ENCODE measurements around the gene RPUSD2.

RPUSD2 gene

GRCh38 chr15:40543631-40544294 lies 25.3 kb upstream of the RPUSD2 start:
- no peaks in the 10 kb centered on the region for H3K27me3 ChIP-seq (ENCODE audit: control insufficient read depth, insufficient read depth, low read length, poor library complexity, severe bottlenecking)
- no peak overlapping the region for H3K4me3 ChIP-seq (ENCODE audit: insufficient read depth, low read depth, low read length)
- H3K9me3 ChIP-seq (ENCODE audit: control insufficient read depth, low read length) = no peaks in the 10 kb centered on the region
- WGBS, 2 experiments = 90 to 94% methylated on average over 5 of the region's 5 CpGs
- H3K36me3 ChIP-seq (ENCODE audit: control insufficient read depth, insufficient read depth, low read length) = no peaks in the 10 kb centered on the region
- no peak overlapping the region for H3K27ac ChIP-seq (ENCODE audit: insufficient read depth, low read depth, low read length, poor library complexity, severe bottlenecking)
- H3K4me1 ChIP-seq (ENCODE audit: control insufficient read depth, insufficient read depth, low read length) = peaks cover 8% of the 10 kb centered on the region

GRCh38 chr15:40545457-40545856 lies 23.6 kb upstream of the RPUSD2 start:
- H3K27me3 ChIP-seq (ENCODE audit: control insufficient read depth, insufficient read depth, low read length, poor library complexity, severe bottlenecking) = no peaks in the 10 kb centered on the region
- no peaks in the 10 kb centered on the region for H3K36me3 ChIP-seq (ENCODE audit: control insufficient read depth, insufficient read depth, low read length)
- no peak overlapping the region for H3K4me3 ChIP-seq (ENCODE audit: insufficient read depth, low read depth, low read length)
- WGBS, 2 experiments = 50 to 75% methylated on average over 1 of the region's 1 CpG
- H3K4me1 ChIP-seq (ENCODE audit: control insufficient read depth, insufficient read depth, low read length) = no peaks in the 10 kb centered on the region
- no peaks in the 10 kb centered on the region for H3K9me3 ChIP-seq (ENCODE audit: control insufficient read depth, low read length)
- H3K27ac ChIP-seq (ENCODE audit: insufficient read depth, low read depth, low read length, poor library complexity, severe bottlenecking) = no peak overlapping the region

- WGBS, 2 experiments = 69 to 75% methylated on average over 2 of the region's 2 CpGs
Measured at GRCh38 chr15:40548610-40549009, 20.5 kb upstream of the RPUSD2 start.

GRCh38 chr15:40549894-40550293 lies 19.2 kb upstream of the RPUSD2 start:
- H3K4me1 ChIP-seq (ENCODE audit: control insufficient read depth, insufficient read depth, low read length) = peaks cover 11% of the 10 kb centered on the region
- 81 to 85% methylated on average over 9 of the region's 9 CpGs for WGBS, 2 experiments
- no peak overlapping the region for H3K4me3 ChIP-seq (ENCODE audit: insufficient read depth, low read depth, low read length)
- H3K9me3 ChIP-seq (ENCODE audit: control insufficient read depth, low read length) = no peaks in the 10 kb centered on the region
- H3K36me3 ChIP-seq (ENCODE audit: control insufficient read depth, insufficient read depth, low read length) = peaks cover 2% of the 10 kb centered on the region
- H3K27me3 ChIP-seq (ENCODE audit: control insufficient read depth, insufficient read depth, low read length, poor library complexity, severe bottlenecking) = no peaks in the 10 kb centered on the region
- no peak overlapping the region for H3K27ac ChIP-seq (ENCODE audit: insufficient read depth, low read depth, low read length, poor library complexity, severe bottlenecking)

More at GRCh38 chr15:40548610-40549009, 20.5 kb upstream of the RPUSD2 start:
- Histone ChIP-seq H3K9me3 (ENCODE audit: control insufficient read depth, low read length) (no peaks in the 10 kb centered on the region), H3K4me3 (ENCODE audit: insufficient read depth, low read depth, low read length) (no peak overlapping the region), H3K4me1 (ENCODE audit: control insufficient read depth, insufficient read depth, low read length) (no peaks in the 10 kb centered on the region), H3K27ac (ENCODE audit: insufficient read depth, low read depth, low read length, poor library complexity, severe bottlenecking) (no peak overlapping the region), H3K36me3 (ENCODE audit: control insufficient read depth, insufficient read depth, low read length) (peaks cover 2% of the 10 kb centered on the region), H3K27me3 (ENCODE audit: control insufficient read depth, insufficient read depth, low read length, poor library complexity, severe bottlenecking) (no peaks in the 10 kb centered on the region)

GRCh38 chr15:40550341-40551037 lies 18.6 kb upstream of the RPUSD2 start:
- Histone ChIP-seq H3K27me3 (ENCODE audit: control insufficient read depth, insufficient read depth, low read length, poor library complexity, severe bottlenecking) (no peaks in the 10 kb centered on the region), H3K36me3 (ENCODE audit: control insufficient read depth, insufficient read depth, low read length) (peaks cover 2% of the 10 kb centered on the region), H3K4me3 (ENCODE audit: insufficient read depth, low read depth, low read length) (no peak overlapping the region), H3K27ac (ENCODE audit: insufficient read depth, low read depth, low read length, poor library complexity, severe bottlenecking) (no peak overlapping the region), H3K9me3 (ENCODE audit: control insufficient read depth, low read length) (no peaks in the 10 kb centered on the region), H3K4me1 (ENCODE audit: control insufficient read depth, insufficient read depth, low read length) (peaks cover 14% of the 10 kb centered on the region)
- WGBS, 2 experiments = 93 to 96% methylated on average over 6 of the region's 6 CpGs

GRCh38 chr15:40554161-40554525 lies 15.0 kb upstream of the RPUSD2 start:
- Histone ChIP-seq H3K27me3 (ENCODE audit: control insufficient read depth, insufficient read depth, low read length, poor library complexity, severe bottlenecking) (no peaks in the 10 kb centered on the region), H3K36me3 (ENCODE audit: control insufficient read depth, insufficient read depth, low read length) (peaks cover 2% of the 10 kb centered on the region), H3K9me3 (ENCODE audit: control insufficient read depth, low read length) (no peaks in the 10 kb centered on the region), H3K27ac (ENCODE audit: insufficient read depth, low read depth, low read length, poor library complexity, severe bottlenecking) (no peak overlapping the region), H3K4me3 (ENCODE audit: insufficient read depth, low read depth, low read length) (no peak overlapping the region), H3K4me1 (ENCODE audit: control insufficient read depth, insufficient read depth, low read length) (peaks cover 14% of the 10 kb centered on the region)
- WGBS, 2 experiments = 15 to 28% methylated on average over 2 to 4 of the region's 4 CpGs

- no peak overlapping the region for H3K27ac ChIP-seq (ENCODE audit: insufficient read depth, low read depth, low read length, poor library complexity, severe bottlenecking)
- no peaks in the 10 kb centered on the region for H3K9me3 ChIP-seq (ENCODE audit: control insufficient read depth, low read length)
- no peak overlapping the region for H3K4me3 ChIP-seq (ENCODE audit: insufficient read depth, low read depth, low read length)
- 95 to 99% methylated on average over 2 of the region's 2 CpGs for WGBS, 2 experiments
- H3K4me1 ChIP-seq (ENCODE audit: control insufficient read depth, insufficient read depth, low read length) = peaks cover 14% of the 10 kb centered on the region
- no peaks in the 10 kb centered on the region for H3K27me3 ChIP-seq (ENCODE audit: control insufficient read depth, insufficient read depth, low read length, poor library complexity, severe bottlenecking)
- H3K36me3 ChIP-seq (ENCODE audit: control insufficient read depth, insufficient read depth, low read length) = peaks cover 2% of the 10 kb centered on the region
Measured at GRCh38 chr15:40555876-40556275, 13.2 kb upstream of the RPUSD2 start.

- H3K36me3 ChIP-seq (ENCODE audit: control insufficient read depth, insufficient read depth, low read length) = no peaks in the 10 kb centered on the region
- 92 to 93% methylated on average over 6 of the region's 6 CpGs for WGBS, 2 experiments
- H3K4me3 ChIP-seq (ENCODE audit: insufficient read depth, low read depth, low read length) = no peak overlapping the region
- no peak overlapping the region for H3K27ac ChIP-seq (ENCODE audit: insufficient read depth, low read depth, low read length, poor library complexity, severe bottlenecking)
- H3K4me1 ChIP-seq (ENCODE audit: control insufficient read depth, insufficient read depth, low read length) = peaks cover 10% of the 10 kb centered on the region
- no peaks in the 10 kb centered on the region for H3K27me3 ChIP-seq (ENCODE audit: control insufficient read depth, insufficient read depth, low read length, poor library complexity, severe bottlenecking)
- no peaks in the 10 kb centered on the region for H3K9me3 ChIP-seq (ENCODE audit: control insufficient read depth, low read length)
Measured at GRCh38 chr15:40558952-40559742, 10.0 kb upstream of the RPUSD2 start.

GRCh38 chr15:40562691-40563090 lies 6.4 kb upstream of the RPUSD2 start:
- Histone ChIP-seq H3K4me3 (ENCODE audit: insufficient read depth, low read depth, low read length) (no peak overlapping the region), H3K9me3 (ENCODE audit: control insufficient read depth, low read length) (no peaks in the 10 kb centered on the region), H3K27ac (ENCODE audit: insufficient read depth, low read depth, low read length, poor library complexity, severe bottlenecking) (no peak overlapping the region), H3K36me3 (ENCODE audit: control insufficient read depth, insufficient read depth, low read length) (no peaks in the 10 kb centered on the region), H3K4me1 (ENCODE audit: control insufficient read depth, insufficient read depth, low read length) (no peaks in the 10 kb centered on the region), H3K27me3 (ENCODE audit: control insufficient read depth, insufficient read depth, low read length, poor library complexity, severe bottlenecking) (peaks cover 4% of the 10 kb centered on the region)
- 95 to 96% methylated on average over 2 of the region's 2 CpGs for WGBS, 2 experiments

- Histone ChIP-seq H3K27me3 (ENCODE audit: control insufficient read depth, insufficient read depth, low read length, poor library complexity, severe bottlenecking) (peaks cover 4% of the 10 kb centered on the region), H3K27ac (ENCODE audit: insufficient read depth, low read depth, low read length, poor library complexity, severe bottlenecking) (no peak overlapping the region), H3K4me1 (ENCODE audit: control insufficient read depth, insufficient read depth, low read length) (no peaks in the 10 kb centered on the region), H3K36me3 (ENCODE audit: control insufficient read depth, insufficient read depth, low read length) (no peaks in the 10 kb centered on the region), H3K9me3 (ENCODE audit: control insufficient read depth, low read length) (no peaks in the 10 kb centered on the region), H3K4me3 (ENCODE audit: insufficient read depth, low read depth, low read length) (no peak overlapping the region)
Measured at GRCh38 chr15:40563426-40563825, 5.7 kb upstream of the RPUSD2 start.

All from ectodermal cell (in vitro differentiated cells).